SU-DHL-6 (cell line): ENCODE data around the gene SETBP1.

ENCODE experiments used
- CTCF ChIP-seq: fragments of 200-600 bp; sonication (generic); IDR thresholded peaks from one replicate; pipeline ENCODE4 v1.5.1; 2017; ENCODE audit warnings: antibody characterized with exemption, mild to moderate bottlenecking, low read length, moderate library complexity; ENCODE audit not compliant: insufficient read depth, poor library complexity, severe bottlenecking
- EZH2phosphoT487 ChIP-seq: fragments of 200-600 bp; sonication (generic), shearing (Covaris generic); conservative IDR thresholded peaks from 2 replicates; pipeline ENCODE4 v1.6.1; 2018; ENCODE audit warnings: mild to moderate bottlenecking, antibody characterized with exemption, low read length, moderate library complexity, mixed read lengths

DNA sequence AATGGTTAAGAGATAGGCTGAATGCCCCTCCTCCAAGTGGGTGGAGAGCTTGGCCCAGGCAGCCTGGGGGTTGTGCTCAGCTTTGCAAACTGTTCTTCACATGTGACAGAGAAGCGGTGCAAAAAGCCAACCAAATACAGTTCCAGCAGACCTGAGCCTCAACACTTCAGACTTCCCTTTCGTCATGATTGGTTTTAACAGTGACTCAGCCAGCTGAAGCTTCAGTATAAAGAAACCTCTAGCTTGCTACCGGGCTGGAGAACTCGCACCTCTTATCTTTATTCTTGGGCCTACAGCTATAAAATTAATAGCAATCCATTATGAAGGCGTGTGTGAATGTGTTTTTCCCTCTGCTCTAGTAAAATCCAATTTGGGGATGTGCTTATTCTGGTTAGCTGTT is 20.0 kb downstream of the SETBP1 start:
- TF ChIP-seq CTCF (no peak), EZH2phosphoT487 (no peak)
